ENCODE data around the gene GALNT10. TPM values are rescaled to one million over a fixed set of nuclear protein-coding genes. Genes with fewer than 3 reads are reported as not detected.
A peak's percentile ranks its signal among the peaks of the same experiment; 100 is the strongest.

The GALNT10 gene
- total RNA-seq, 2 donors from 2014 or later = 25.2 to 30.6 TPM

GRCh38 chr5:154172785-154173184 is 17.7 kb upstream of the GALNT10 start:
- intact Hi-C loops (cut with DNase I) = loop anchor here in 1 of 2 donors (10.0 kb wide), 1 partner anchor 98 kb away; no protein-coding TSS in a partner anchor

DNA sequence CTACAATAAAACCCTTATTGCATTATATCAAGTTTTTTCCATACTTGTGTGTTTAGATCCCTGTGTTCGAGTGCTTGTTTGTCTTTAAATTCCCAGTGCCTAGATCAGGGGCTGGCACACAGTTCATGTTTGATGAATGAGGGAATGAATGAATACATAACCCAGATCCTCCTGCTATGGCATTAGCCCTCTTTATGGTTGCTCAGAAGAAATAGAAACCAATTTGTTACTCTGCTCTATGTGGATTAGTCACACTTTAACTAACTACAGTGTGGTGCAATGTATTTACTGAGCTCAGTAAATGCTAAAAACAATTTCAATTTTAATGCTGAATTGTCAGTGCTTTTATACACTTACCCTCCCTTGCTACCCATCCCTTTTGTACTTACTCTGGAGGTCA is 16.4 kb upstream of the GALNT10 start:
- no peak for DNase-seq (ENCODE audit: low spot score)
- intact Hi-C loops (cut with DNase I) = loop anchor here in 1 of 2 donors (10.0 kb wide), 1 partner anchor 99 kb away; no protein-coding TSS in a partner anchor

More at GRCh38 chr5:154172785-154173184, 17.7 kb upstream of the GALNT10 start:
- DNase-seq (ENCODE audit: low spot score) = no peak

- intact Hi-C loops (cut with DNase I) = loop anchor here in 1 of 2 donors (10.0 kb wide), 1 partner anchor 101 kb away; no protein-coding TSS in a partner anchor
Observed at GRCh38 chr5:154176181-154176580, 14.4 kb upstream of the GALNT10 start.

GRCh38 chr5:154178661-154179060 is 11.9 kb upstream of the GALNT10 start:
- intact Hi-C loops (cut with DNase I) = loop anchor here in 1 of 2 donors (10.0 kb wide), 1 partner anchor 104 kb away; no protein-coding TSS in a partner anchor
- DNase-seq (ENCODE audit: low spot score) = no peak

More at GRCh38 chr5:154176181-154176580, 14.4 kb upstream of the GALNT10 start:
- DNase-seq (ENCODE audit: low spot score) = no peak

DNA sequence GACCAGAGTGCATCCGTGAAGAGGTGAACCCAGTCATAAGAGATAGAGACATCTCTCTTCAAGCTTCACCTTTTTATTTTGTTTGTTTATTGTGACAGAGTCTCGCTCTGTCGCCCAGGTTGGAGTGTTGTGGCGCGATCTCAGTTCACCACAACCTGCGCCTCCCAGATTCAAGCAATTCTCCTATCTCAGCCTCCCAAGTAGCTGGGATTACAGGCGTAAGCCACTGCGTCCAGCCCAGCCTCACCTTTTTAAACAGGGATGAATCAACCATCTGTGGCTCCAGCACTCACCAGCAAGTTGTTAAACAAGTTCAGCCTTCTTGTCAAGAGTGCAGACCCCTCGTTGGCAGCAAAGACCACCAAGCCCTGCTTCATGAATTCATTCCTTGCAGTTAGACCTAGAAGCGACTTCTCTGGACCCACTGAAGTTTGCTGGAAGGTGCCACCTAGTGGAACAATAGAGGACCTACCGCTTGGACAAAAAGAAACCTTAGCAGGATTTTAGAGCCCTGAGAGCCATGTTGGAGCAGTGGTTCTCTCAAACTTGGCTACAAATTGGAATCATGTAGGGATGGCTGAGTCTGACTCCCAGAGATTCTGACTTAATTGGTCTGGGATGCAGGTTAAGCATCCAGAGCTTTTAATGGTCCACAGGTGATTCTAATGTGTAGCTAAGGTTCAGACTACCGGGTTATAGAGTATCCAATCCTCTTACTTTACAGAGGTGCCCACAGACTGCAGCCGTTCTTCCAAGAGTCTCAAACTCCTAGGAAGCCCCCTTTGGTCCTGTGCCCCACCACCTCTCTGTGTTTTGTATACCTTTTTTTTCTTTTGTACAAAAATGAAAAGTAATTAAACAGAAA is 10.5 kb upstream of the GALNT10 start:
- DNase-seq (ENCODE audit: low spot score) = no peak
- intact Hi-C loops (cut with DNase I) = loop anchor here (2.0 to 10.0 kb wide), 4 partner anchors 105 to 225 kb away; no protein-coding TSS in a partner anchor

DNA sequence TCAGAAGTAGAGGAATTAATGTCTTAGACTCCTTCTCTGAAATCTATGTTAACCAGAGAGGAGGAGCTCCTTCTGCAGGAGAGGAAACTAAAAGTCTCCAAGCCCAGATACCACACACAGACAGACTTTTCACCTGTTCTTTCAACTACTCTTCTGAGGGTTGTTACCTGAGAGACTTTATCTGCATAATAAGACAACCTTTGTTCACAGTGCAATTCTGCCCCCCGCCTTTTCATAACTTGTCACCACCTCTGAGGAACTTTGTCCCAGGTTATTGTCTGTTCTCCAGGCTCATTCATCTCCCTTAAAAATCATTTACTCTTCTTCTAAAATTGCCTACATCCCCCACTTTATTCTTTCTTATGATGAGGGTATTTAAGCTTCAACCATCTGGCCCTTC is 9.4 kb upstream of the GALNT10 start:
- intact Hi-C loops (cut with DNase I) = loop anchor here (2.0 to 10.0 kb wide), 3 partner anchors 108 to 224 kb away; no protein-coding TSS in a partner anchor
- no peak for DNase-seq (ENCODE audit: low spot score)

DNA sequence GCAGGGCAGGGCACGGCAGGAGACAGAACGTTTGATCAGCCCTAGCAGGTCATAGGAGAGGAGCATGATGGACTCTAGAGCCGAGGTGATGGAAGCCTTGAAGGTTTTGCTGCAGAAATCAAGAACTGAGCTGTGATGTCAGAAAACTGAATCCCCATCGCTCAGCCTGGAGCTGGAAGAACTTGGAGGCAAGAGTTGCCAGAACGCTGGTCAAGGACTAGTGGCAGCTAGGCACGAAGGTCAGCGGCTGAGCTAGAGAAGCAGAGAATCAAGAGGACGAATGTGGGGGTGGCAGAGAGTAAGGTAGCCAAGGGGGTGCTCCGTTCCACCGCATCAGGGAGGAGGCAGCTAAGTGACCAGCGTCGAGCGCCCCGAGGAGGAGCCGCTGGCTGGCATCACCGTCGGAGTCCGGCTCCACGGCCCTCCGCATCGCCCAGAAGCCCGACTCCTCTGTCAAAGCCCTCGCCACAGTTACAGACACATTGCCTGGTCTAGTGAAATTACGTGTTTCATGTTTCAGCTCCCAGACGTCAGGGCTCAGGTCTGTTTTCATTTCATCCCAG is 1.2 kb upstream of the GALNT10 start:
- intact Hi-C loops (cut with DNase I) = loop anchor here in 1 of 2 donors (10.0 kb wide), 2 partner anchors 215 kb away; no protein-coding TSS in a partner anchor
- DNase-seq (ENCODE audit: low spot score) = peak; percentile 83

GRCh38 chr5:154189819-154190594 is 526 bp upstream of the GALNT10 start:
- intact Hi-C loops (cut with DNase I) = loop anchor here (10.0 kb wide), 2 partner anchors 215 kb away; no protein-coding TSS in a partner anchor
- peak; percentile 96 for DNase-seq (ENCODE audit: low spot score)

GRCh38 chr5:154191467-154192261 is 1.1 kb downstream of the GALNT10 start:
- intact Hi-C loops (cut with DNase I) = loop anchor here in 1 of 2 donors (10.0 kb wide), 1 partner anchor 213 kb away; no protein-coding TSS in a partner anchor
- DNase-seq (ENCODE audit: low spot score) = no peak

GRCh38 chr5:154193283-154193682 is 2.8 kb downstream of the GALNT10 start:
- DNase-seq (ENCODE audit: low spot score) = no peak
- intact Hi-C loops (cut with DNase I) = loop anchor here in 1 of 2 donors (10.0 kb wide), 1 partner anchor 212 kb away; no protein-coding TSS in a partner anchor

- intact Hi-C loops (cut with DNase I) = loop anchor here in 1 of 2 donors (10.0 kb wide), 1 partner anchor 211 kb away; no protein-coding TSS in a partner anchor
Observed at GRCh38 chr5:154193701-154194121, 3.2 kb downstream of the GALNT10 start.

DNA sequence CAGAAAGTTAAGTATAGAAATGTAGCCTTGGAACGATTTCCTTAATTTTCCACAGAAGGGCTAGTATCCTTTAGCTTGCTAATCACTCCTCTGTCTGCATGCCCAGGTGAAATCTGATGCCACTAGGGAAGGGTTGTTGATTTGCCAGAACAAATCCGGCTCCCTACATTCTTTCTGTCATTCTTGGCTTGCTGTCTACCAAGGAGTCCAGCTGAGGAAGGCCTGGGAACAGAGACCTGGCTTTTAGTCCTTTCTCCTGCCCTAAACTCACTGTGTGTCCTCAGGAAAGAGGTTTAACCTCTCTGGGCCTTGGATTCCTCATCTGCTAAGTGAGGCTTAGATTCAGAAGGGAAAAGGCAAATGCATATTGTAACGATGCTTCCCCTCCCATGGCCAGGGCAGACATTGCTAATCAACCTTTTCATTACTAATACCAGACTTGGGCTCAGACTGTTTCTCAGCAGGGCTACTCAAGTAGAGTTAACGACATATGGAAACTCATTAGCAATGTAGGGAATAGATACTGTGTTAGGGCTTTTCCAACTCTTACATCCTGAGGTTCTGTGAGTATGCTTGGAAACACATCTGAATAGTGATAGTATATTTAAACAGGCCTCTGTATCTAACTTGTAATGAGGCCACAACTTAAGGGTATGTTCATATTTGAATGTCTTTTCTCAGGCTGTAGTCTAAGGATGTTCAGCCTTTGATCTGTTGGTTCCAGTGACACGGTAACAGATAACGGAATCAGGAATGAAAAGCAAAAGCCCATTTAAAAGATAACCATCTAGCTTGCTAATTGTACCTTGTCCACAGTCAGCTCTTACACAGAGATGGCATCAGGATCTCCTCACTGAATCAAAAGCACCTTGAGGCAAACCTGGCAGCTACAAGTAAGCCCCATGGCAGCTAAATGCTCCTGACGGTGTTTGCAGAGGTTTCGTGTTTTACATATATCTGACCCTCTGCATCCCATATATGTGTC is 4.1 kb downstream of the GALNT10 start:
- no peak for DNase-seq (ENCODE audit: low spot score)
- intact Hi-C loops (cut with DNase I) = loop anchor here in 1 of 2 donors (10.0 kb wide), 1 partner anchor 210 kb away; no protein-coding TSS in a partner anchor

More at GRCh38 chr5:154193701-154194121, 3.2 kb downstream of the GALNT10 start:
- no peak for DNase-seq (ENCODE audit: low spot score)

DNA sequence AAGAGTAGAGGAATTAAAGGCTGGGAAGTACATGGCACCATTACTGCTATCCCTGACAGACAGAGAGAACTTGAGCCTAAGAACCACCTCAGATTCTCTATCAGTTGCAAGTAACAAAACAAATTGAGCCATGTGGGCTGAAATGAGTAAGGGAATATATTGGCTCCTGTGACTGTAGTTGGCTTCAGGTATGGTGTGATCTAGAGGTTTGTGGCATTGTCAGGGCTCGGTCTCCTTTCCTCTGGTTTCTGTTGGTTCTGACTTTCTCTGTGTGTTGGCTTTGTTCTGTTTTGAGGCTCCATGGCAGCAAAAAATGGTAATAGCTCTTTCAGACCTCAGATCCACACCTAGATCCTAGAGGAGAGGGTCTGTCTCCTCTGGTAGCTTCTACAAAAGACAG is 5.7 kb downstream of the GALNT10 start:
- intact Hi-C loops (cut with DNase I) = loop anchor here in 1 of 2 donors (10.0 kb wide), 1 partner anchor 209 kb away; no protein-coding TSS in a partner anchor
- no peak for DNase-seq (ENCODE audit: low spot score)

GRCh38 chr5:154196955-154197652 is 6.6 kb downstream of the GALNT10 start:
- DNase-seq (ENCODE audit: low spot score) = no peak
- intact Hi-C loops (cut with DNase I) = loop anchor here in 1 of 2 donors (10.0 kb wide), 1 partner anchor 208 kb away; no protein-coding TSS in a partner anchor

- intact Hi-C loops (cut with DNase I) = loop anchor here in 1 of 2 donors (10.0 kb wide), 1 partner anchor 207 kb away; no protein-coding TSS in a partner anchor
- DNase-seq (ENCODE audit: low spot score) = no peak
Observed at GRCh38 chr5:154197801-154198491, 7.4 kb downstream of the GALNT10 start.
